Mesothelial cell of epicardium (in vitro differentiated cells): ENCODE measurements around the gene ZNF512. TPM values are rescaled to one million over a fixed set of nuclear protein-coding genes. Genes with fewer than 3 reads are reported as not detected.
"Not testable (repeated sequence)": the region's sequence is repeated elsewhere in the genome, so short reads cannot be mapped to it uniquely, and the experiment has no call there.

Experiments
- DNase-seq, 2 experiments: peaks; one replicate each; pipeline ENCODE4 v3.0.0; 2021; ENCODE audit warnings: low spot score in 2 of 2; ENCODE audit not compliant: unreplicated experiment in 2 of 2
- H3K27ac Mint-ChIP-seq: 2 replicates; pipeline ENCODE4 v1.8.0; 2021; ENCODE audit warnings: mixed read lengths
- H3K27me3 Mint-ChIP-seq: 2 replicates; pipeline ENCODE4 v1.8.0; 2021; ENCODE audit warnings: low read depth, mixed read lengths
- H3K36me3 Mint-ChIP-seq: 2 replicates; pipeline ENCODE4 v1.8.0; 2021; ENCODE audit warnings: mixed read lengths
- H3K4me1 Mint-ChIP-seq: 2 replicates; pipeline ENCODE4 v1.8.0; 2021; ENCODE audit warnings: mixed read lengths
- H3K4me3 Mint-ChIP-seq: 2 replicates; pipeline ENCODE4 v1.8.0; 2021; ENCODE audit warnings: mild to moderate bottlenecking, moderate library complexity, mixed read lengths
- H3K9me3 Mint-ChIP-seq: 2 replicates; pipeline ENCODE4 v1.8.0; 2021; ENCODE audit warnings: mixed read lengths
- total RNA-seq: library from RNA; stranded (reverse); gene quantifications from 3 replicates; pipeline ENCODE4 v1.2.1, GENCODE V29; 2021
- TF ChIP-seq, protein P1 (sequence below): fragments of 200-600 bp; sonication (generic); IDR thresholded peaks from one replicate; pipeline ENCODE4 v1.5.0; 2021; ENCODE audit warnings: antibody characterized with exemption; ENCODE audit not compliant: unreplicated experiment

ZNF512 gene
- total RNA-seq, 1 donor from 2014 or later = 72.8 TPM

DNA sequence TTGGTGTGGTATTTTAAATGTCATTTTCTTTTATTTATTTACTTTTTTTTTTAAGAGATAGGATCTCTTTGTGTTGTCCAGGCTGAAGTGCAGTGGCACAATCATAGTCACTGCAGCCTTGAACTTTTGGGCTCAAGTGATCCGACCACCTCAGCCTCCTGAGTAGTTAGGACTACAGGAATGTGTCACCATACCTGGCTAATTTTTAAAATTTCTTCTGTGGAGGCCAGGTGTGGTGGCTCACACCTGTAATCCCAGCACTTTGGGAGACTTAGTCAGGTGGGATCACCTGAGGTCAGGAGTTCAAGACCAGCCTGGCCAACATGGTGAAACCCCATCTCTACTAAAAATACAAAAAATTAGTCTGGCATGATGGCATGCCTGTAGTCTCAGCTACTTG lies 33.5 kb upstream of the ZNF512 start:
- Mint-ChIP-seq H3K4me1 (no peaks in the 10 kb centered on the region), H3K9me3 (peaks cover 10% of the 10 kb centered on the region), H3K27me3 (peaks cover 28% of the 10 kb centered on the region), H3K36me3 (peaks cover 2% of the 10 kb centered on the region), H3K4me3 (no peak overlapping the region), H3K27ac (no peak overlapping the region)
- TF ChIP-seq, protein P1, sequence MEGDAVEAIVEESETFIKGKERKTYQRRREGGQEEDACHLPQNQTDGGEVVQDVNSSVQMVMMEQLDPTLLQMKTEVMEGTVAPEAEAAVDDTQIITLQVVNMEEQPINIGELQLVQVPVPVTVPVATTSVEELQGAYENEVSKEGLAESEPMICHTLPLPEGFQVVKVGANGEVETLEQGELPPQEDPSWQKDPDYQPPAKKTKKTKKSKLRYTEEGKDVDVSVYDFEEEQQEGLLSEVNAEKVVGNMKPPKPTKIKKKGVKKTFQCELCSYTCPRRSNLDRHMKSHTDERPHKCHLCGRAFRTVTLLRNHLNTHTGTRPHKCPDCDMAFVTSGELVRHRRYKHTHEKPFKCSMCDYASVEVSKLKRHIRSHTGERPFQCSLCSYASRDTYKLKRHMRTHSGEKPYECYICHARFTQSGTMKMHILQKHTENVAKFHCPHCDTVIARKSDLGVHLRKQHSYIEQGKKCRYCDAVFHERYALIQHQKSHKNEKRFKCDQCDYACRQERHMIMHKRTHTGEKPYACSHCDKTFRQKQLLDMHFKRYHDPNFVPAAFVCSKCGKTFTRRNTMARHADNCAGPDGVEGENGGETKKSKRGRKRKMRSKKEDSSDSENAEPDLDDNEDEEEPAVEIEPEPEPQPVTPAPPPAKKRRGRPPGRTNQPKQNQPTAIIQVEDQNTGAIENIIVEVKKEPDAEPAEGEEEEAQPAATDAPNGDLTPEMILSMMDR = no peak
- DNase-seq = no peak

DNA sequence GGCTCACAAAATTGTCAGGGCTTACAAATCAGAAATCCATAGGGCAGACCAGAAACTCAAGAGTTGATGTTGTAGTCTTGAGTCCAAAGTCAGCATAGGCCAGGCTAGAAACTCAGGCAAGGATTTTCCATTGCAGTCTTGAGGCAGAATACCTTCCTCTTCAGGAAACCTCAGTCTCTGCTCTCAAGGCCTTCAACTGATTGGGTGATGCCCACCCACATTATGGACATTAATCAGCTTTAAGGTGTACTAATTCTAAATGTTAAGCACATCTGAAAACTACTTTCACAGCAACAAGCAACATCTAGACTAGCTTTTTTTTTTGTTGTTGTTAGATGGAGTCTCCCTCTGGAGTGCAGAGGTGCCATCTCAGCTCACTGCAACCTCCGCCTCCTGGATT lies 31.3 kb upstream of the ZNF512 start:
- DNase-seq = no peak
- Mint-ChIP-seq H3K27me3 (peaks cover 37% of the 10 kb centered on the region), H3K36me3 (peaks cover 2% of the 10 kb centered on the region), H3K9me3 (peaks cover 6% of the 10 kb centered on the region), H3K4me1 (no peaks in the 10 kb centered on the region), H3K4me3 (no peak overlapping the region), H3K27ac (no peak overlapping the region)
- TF ChIP-seq, protein P1 = no peak

DNA sequence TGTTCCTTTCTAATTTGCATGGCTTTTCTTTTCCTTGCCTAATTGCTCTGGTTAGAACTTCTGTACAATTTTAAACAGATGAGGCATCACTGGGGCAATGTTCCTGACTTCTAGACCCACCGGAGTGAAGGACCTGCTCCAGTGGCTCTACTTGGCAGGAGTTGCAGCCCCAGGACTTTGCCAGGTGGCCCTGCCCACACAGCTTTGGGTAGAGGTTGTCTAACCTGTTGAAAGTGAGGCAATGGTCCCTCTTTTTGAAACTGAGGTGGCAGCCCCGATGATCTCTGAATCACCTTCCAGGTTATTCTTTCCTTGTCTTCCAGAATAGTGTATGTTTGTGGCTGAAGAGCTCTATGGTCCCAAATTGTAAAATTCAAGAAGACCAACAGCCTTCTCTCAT lies 29.9 kb upstream of the ZNF512 start:
- no peaks in the 10 kb centered on the region for H3K4me1 Mint-ChIP-seq
- no peak overlapping the region for H3K27ac Mint-ChIP-seq
- no peak overlapping the region for H3K4me3 Mint-ChIP-seq
- no peaks in the 10 kb centered on the region for H3K36me3 Mint-ChIP-seq
- TF ChIP-seq, protein P1 = no peak
- peaks cover 3% of the 10 kb centered on the region for H3K9me3 Mint-ChIP-seq
- peaks cover 37% of the 10 kb centered on the region for H3K27me3 Mint-ChIP-seq
- no peak for DNase-seq

DNA sequence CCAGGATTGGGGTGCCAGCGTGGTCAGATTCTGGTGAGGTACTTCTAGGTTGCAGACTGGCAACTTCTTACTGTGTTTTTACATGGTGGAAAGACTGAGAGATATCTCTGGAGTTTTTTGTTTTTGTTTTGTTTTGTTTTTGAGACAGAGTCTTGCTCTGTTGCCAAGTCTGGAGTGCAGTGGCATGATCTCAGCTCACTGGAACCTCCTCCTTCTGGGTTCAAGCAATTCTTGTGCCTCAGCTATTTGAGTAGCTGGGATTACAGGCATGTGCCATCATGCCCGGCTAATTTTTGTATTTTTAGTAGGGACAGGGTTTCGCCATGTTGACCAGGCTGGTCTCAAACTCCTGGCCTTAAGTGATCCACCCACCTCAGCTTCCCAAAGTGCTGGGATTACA lies 28.4 kb upstream of the ZNF512 start:
- H3K9me3 Mint-ChIP-seq, H3K4me1 Mint-ChIP-seq, H3K4me3 Mint-ChIP-seq, H3K27ac Mint-ChIP-seq, DNase-seq, H3K36me3 Mint-ChIP-seq: not testable (repeated sequence)
- H3K27me3 Mint-ChIP-seq = peaks cover 39% of the 10 kb centered on the region

DNA sequence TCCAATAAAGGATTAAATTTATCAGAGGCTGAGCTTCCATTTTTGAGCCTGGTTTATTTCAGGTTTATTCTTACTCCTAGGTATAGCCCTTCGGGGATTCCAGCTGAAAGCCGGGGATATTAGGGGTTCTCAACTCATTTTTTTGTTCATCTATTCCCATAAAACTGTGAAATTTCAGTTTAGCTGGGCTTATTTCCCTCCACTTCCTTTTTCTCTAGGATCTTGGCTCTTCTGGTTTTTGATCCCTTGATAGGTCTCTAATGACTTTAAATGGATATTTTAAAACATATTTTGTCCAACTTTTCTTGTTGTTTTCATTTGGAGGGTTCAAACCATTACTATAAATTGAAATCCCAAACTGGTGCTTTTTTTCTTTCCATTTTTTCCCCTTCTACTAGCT lies 23.6 kb upstream of the ZNF512 start:
- Mint-ChIP-seq H3K9me3 (peaks cover 3% of the 10 kb centered on the region), H3K27me3 (peaks cover 22% of the 10 kb centered on the region), H3K27ac (no peak overlapping the region), H3K36me3 (no peaks in the 10 kb centered on the region), H3K4me1 (no peaks in the 10 kb centered on the region), H3K4me3 (no peak overlapping the region)
- TF ChIP-seq, protein P1 = no peak
- DNase-seq = no peak

DNA sequence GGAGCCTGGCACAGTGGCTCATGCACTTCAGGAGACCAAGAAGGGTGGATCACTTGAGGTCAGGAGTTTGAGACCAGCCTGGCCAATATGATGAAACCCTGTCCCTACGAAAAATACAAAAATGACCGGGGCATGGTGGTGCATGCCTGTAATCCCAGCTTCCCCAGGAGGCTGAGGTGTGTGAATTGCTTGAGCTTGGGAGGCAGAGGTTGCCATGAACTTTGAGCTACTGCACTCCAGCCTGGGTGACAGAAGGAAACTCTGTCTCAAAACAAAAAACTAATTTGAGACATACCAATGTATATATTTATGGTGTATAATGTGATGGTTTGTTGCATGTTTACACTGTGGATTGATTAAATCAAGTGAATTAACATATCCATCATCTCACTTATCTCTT lies 21.8 kb upstream of the ZNF512 start:
- DNase-seq = no peak
- no peaks in the 10 kb centered on the region for H3K9me3 Mint-ChIP-seq
- H3K4me3 Mint-ChIP-seq = no peak overlapping the region
- H3K4me1 Mint-ChIP-seq = no peaks in the 10 kb centered on the region
- TF ChIP-seq, protein P1 = no peak
- no peaks in the 10 kb centered on the region for H3K36me3 Mint-ChIP-seq
- no peak overlapping the region for H3K27ac Mint-ChIP-seq
- peaks cover 31% of the 10 kb centered on the region for H3K27me3 Mint-ChIP-seq
